Keratinocyte (primary cell): ENCODE measurements around the gene HIF1A.

ENCODE experiments used
- EZH2 ChIP-seq: IDR thresholded peaks from one replicate; pipeline ENCODE4 v1.6.1; 2012; ENCODE audit warnings: inconsistent platforms, mild to moderate bottlenecking, low read length, moderate library complexity
- TF ChIP-seq, protein P1 (sequence below), 3 experiments: IDR thresholded peaks in 1 of 3; conservative IDR thresholded peaks in 1 of 3; optimal IDR thresholded peaks in 1 of 3; 2 replicates in 2 of 3; 3 replicates in 1 of 3; pipeline versions ENCODE3 to v1.5.1; 2011; ENCODE audit warnings: low read length in 3 of 3, mild to moderate bottlenecking in 3 of 3, moderate library complexity in 2 of 3, control low read depth in 1 of 3, inconsistent platforms in 1 of 3; ENCODE audit not compliant: insufficient read depth in 2 of 3; ENCODE audit errors: extremely low read depth in 1 of 3

DNA sequence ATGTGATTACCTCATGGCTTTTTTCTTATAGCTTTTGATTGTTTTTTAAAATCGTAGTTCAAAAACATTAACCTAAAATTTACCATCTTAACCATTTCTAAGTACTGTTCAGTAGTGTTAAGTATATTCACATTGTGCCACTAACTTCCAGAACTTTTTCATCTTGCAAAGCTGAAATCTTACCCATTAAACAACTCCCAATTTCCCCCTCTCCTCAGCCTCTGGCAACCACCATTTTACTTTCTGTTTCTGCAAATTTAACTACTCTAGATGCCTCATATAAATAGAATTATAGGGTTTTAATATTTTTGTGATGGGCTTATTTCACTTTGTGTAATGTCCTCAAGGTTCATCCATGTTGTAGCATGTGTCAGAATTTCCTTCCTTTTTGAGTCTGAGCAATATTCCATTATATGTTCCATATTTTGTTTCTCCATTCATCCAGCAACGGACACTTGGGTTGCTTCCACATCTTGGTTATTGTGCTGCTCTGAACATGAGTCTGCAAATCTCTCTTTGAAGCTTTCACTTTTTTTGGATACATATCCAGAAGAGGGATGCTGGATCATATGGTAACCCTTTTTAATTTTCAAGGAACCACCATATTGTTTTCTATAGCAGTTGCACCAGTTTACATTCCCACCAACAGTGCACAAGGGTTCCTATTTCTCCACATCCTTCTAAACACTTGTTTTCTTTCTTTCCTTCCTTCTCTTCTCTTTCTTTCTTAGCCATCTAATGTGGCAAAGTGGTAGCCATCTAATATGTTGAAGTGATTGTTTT lies 5.0 kb downstream of the HIF1A start:
- TF ChIP-seq, protein P1, sequence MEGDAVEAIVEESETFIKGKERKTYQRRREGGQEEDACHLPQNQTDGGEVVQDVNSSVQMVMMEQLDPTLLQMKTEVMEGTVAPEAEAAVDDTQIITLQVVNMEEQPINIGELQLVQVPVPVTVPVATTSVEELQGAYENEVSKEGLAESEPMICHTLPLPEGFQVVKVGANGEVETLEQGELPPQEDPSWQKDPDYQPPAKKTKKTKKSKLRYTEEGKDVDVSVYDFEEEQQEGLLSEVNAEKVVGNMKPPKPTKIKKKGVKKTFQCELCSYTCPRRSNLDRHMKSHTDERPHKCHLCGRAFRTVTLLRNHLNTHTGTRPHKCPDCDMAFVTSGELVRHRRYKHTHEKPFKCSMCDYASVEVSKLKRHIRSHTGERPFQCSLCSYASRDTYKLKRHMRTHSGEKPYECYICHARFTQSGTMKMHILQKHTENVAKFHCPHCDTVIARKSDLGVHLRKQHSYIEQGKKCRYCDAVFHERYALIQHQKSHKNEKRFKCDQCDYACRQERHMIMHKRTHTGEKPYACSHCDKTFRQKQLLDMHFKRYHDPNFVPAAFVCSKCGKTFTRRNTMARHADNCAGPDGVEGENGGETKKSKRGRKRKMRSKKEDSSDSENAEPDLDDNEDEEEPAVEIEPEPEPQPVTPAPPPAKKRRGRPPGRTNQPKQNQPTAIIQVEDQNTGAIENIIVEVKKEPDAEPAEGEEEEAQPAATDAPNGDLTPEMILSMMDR (optimal IDR thresholded peaks at IDR 0.05 in 1 of 3, IDR thresholded peaks at IDR 0.05 in 1 of 3, conservative IDR thresholded peaks at IDR 0.05 in 1 of 3; ENCODE audit: extremely low read depth in 1 of 3, insufficient read depth in 2 of 3, low read length in 3 of 3) = no peak
- no peak for TF ChIP-seq EZH2
